Fibroblast of lung (primary cell): ENCODE data around the gene XPR1. TPM values are rescaled to one million over a fixed set of nuclear protein-coding genes. Genes with fewer than 3 reads are reported as not detected.

ENCODE experiments used
- DNase-seq, 2 donors: peaks; one replicate each; pipeline versions ENCODE4 v3.0.0 to v3.0.0-alpha.2; 2010; ENCODE audit warnings: low read depth in 2 of 2
- H2AFZ ChIP-seq: 2 replicates; pipeline ENCODE4 v1.5.1; 2012; ENCODE audit warnings: low read length, control low read depth, inconsistent platforms
- H3K27ac ChIP-seq: 2 replicates; pipeline ENCODE4 v1.5.1; 2011; ENCODE audit warnings: low read length, control low read depth; ENCODE audit not compliant: insufficient read depth
- H3K27me3 ChIP-seq: 2 replicates; pipeline ENCODE4 v1.5.1; 2011; ENCODE audit warnings: mild to moderate bottlenecking, low read length; ENCODE audit not compliant: control insufficient read depth, insufficient read depth
- H3K36me3 ChIP-seq: 2 replicates; pipeline ENCODE4 v1.5.1; 2011; ENCODE audit warnings: low read length; ENCODE audit not compliant: control insufficient read depth, insufficient read depth
- H3K4me1 ChIP-seq: 2 replicates; pipeline ENCODE4 v1.5.1; 2011; ENCODE audit warnings: low read length; ENCODE audit not compliant: control insufficient read depth, insufficient read depth; ENCODE audit errors: extremely low read depth
- H3K4me2 ChIP-seq: 2 replicates; pipeline ENCODE4 v1.5.1; 2011; ENCODE audit warnings: low read length, control low read depth; ENCODE audit not compliant: insufficient read depth; ENCODE audit errors: extremely low read depth
- H3K4me3 ChIP-seq, 4 experiments: fragments of 200-600 bp in 1 of 4; sonication (generic) in 1 of 4; replicated peaks in 1 of 4; 2 replicates each; pipeline ENCODE4 v1.5.1; 2011 to 2016; ENCODE audit warnings: low read length in 4 of 4, low read depth in 3 of 4, mild to moderate bottlenecking in 3 of 4, control low read depth in 2 of 4, inconsistent platforms in 1 of 4, mixed read lengths in 1 of 4; ENCODE audit not compliant: insufficient read depth in 1 of 4; ENCODE audit errors: control extremely low read depth in 1 of 4
- H3K79me2 ChIP-seq: 2 replicates; pipeline ENCODE4 v1.5.1; 2012; ENCODE audit warnings: mild to moderate bottlenecking, low read length, inconsistent platforms; ENCODE audit not compliant: control insufficient read depth, insufficient read depth
- H3K9ac ChIP-seq: 2 replicates; pipeline ENCODE4 v1.5.1; 2011; ENCODE audit warnings: mild to moderate bottlenecking, low read length, control low read depth; ENCODE audit not compliant: insufficient read depth
- H3K9me3 ChIP-seq: 2 replicates; pipeline ENCODE4 v1.5.1; 2012; ENCODE audit warnings: low read depth, low read length; ENCODE audit not compliant: control insufficient read depth, insufficient read depth
- H4K20me1 ChIP-seq: 2 replicates; pipeline ENCODE4 v1.5.1; 2011; ENCODE audit warnings: low read length; ENCODE audit not compliant: control insufficient read depth, insufficient read depth; ENCODE audit errors: extremely low read depth
- EZH2 ChIP-seq: IDR thresholded peaks from 2 replicates; pipeline ENCODE4 v1.5.1; 2012; ENCODE audit warnings: low read length, control low read depth, mild to moderate bottlenecking; ENCODE audit errors: missing control alignments
- polyA plus RNA-seq, 2 donors: library from polyadenylated mRNA; depleted of rRNA in 1 of 2; stranded (reverse) in 1 of 2; unstranded in 1 of 2; fragments of >200 nt; gene quantifications; 2 replicates each; pipeline ENCODE4 v1.2.1, GENCODE V29; 2011 to 2012; ENCODE audit warnings: missing spikeins in 1 of 2
- total RNA-seq: library from RNA; depleted of rRNA; stranded (reverse); fragments of >200 nt; gene quantifications from 2 replicates; pipeline ENCODE4 v1.2.1, GENCODE V29; 2014
- TF ChIP-seq, protein P1 (sequence below), 2 donors: IDR thresholded peaks in 1 of 2; conservative IDR thresholded peaks in 1 of 2; 1 replicate in 1 of 2; 2 replicates in 1 of 2; pipeline ENCODE4 v1.5.1; 2011 to 2012; ENCODE audit warnings: low read length in 2 of 2, control low read depth in 1 of 2, inconsistent platforms in 1 of 2, low read depth in 1 of 2, mild to moderate bottlenecking in 1 of 2

XPR1 gene
- total and polyA plus RNA-seq, 2 donors (not counting 1 experiment from before 2014, with no cell fraction given), result 18.4 to 31.5 TPM

DNA sequence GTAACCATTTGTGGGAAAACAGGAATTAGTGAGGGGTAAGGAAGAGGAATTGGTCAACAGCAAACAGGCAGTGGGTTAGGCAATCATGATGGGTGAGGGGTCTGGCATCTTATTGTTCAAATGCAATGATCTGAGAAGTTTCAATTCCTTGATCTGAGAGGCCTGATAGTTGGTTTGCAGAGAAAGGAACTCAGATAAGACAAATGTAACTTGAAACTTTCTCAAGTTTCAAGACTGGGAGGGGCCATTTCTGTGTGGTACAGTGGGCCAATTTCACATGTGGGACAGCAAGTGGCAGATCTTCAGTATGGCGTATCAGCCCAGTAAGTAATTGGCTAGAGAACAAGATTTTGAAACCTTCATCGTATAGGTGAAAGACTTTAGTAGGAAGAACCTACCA, 102.5 kb downstream of the XPR1 start:
- H3K36me3 ChIP-seq, result no peaks in the 10 kb centered on the region
- H3K27ac ChIP-seq, result no peak overlapping the region
- H3K79me2 ChIP-seq, result no peaks in the 10 kb centered on the region
- H3K9me3 ChIP-seq, result no peaks in the 10 kb centered on the region
- DNase-seq, result no peak
- H2AFZ ChIP-seq, result no peak overlapping the region
- no peaks in the 10 kb centered on the region for H3K4me1 ChIP-seq
- no peak overlapping the region for H3K4me3 ChIP-seq
- H3K9ac ChIP-seq, result no peak overlapping the region
- H3K4me2 ChIP-seq, result no peak overlapping the region
- no peaks in the 10 kb centered on the region for H3K27me3 ChIP-seq
- no peaks in the 10 kb centered on the region for H4K20me1 ChIP-seq
- TF ChIP-seq, protein P1, sequence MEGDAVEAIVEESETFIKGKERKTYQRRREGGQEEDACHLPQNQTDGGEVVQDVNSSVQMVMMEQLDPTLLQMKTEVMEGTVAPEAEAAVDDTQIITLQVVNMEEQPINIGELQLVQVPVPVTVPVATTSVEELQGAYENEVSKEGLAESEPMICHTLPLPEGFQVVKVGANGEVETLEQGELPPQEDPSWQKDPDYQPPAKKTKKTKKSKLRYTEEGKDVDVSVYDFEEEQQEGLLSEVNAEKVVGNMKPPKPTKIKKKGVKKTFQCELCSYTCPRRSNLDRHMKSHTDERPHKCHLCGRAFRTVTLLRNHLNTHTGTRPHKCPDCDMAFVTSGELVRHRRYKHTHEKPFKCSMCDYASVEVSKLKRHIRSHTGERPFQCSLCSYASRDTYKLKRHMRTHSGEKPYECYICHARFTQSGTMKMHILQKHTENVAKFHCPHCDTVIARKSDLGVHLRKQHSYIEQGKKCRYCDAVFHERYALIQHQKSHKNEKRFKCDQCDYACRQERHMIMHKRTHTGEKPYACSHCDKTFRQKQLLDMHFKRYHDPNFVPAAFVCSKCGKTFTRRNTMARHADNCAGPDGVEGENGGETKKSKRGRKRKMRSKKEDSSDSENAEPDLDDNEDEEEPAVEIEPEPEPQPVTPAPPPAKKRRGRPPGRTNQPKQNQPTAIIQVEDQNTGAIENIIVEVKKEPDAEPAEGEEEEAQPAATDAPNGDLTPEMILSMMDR (conservative IDR thresholded peaks at IDR 0.05 in 1 of 2, IDR thresholded peaks at IDR 0.05 in 1 of 2; ENCODE audit: low read depth in 1 of 2, low read length in 2 of 2), result no peak
- no peak for TF ChIP-seq EZH2

DNA sequence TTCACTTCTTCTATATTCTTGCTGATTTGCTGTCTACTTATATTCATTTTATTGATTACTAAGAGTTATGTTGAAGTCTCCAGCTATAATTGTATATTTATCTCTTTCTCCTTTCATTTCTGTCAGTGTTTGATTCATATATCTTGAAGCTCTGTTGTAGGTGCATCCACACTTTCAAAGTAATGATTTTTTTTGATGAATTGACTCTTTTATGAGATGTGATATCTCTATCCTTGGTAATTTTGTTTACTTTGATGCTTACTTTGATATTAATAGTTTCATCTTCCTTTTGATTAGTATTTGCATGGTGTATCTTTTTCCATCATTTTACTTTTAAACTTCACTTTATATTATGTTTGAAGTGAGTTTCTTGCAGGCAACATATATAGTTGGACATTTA, 110.8 kb downstream of the XPR1 start:
- H3K4me2 ChIP-seq, result no peak overlapping the region
- no peak overlapping the region for H3K4me3 ChIP-seq
- H3K27me3 ChIP-seq, result no peaks in the 10 kb centered on the region
- no peaks in the 10 kb centered on the region for H3K9me3 ChIP-seq
- no peak overlapping the region for H2AFZ ChIP-seq
- no peak overlapping the region for H3K27ac ChIP-seq
- DNase-seq, result no peak
- H3K4me1 ChIP-seq, result no peaks in the 10 kb centered on the region
- no peaks in the 10 kb centered on the region for H3K79me2 ChIP-seq
- H3K9ac ChIP-seq, result no peak overlapping the region
- TF ChIP-seq, protein P1 (conservative IDR thresholded peaks at IDR 0.05 in 1 of 2, IDR thresholded peaks at IDR 0.05 in 1 of 2; ENCODE audit: low read depth in 1 of 2, low read length in 2 of 2), result no peak
- no peak for TF ChIP-seq EZH2
- H4K20me1 ChIP-seq, result no peaks in the 10 kb centered on the region
- H3K36me3 ChIP-seq, result no peaks in the 10 kb centered on the region

DNA sequence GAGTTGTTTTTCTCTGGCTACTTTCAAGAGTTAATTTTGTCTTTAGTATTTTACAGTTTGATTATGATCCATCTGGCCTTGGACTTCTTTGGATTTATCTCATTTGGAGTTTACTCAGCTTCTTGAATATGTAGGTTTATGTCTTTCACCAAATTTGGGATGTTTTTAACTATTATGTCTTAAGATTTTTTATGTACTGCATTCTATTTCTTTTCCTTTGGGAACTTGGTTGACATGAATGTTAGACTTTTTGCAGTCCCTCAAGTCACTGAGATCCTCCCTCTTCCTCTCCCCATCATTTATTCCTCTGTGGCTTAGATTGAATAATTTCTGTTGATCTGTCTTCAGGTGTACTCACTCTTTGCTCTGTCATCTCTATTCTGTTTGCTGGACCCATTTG, 112.0 kb downstream of the XPR1 start:
- H2AFZ ChIP-seq, result no peak overlapping the region
- no peaks in the 10 kb centered on the region for H4K20me1 ChIP-seq
- H3K27me3 ChIP-seq, result no peaks in the 10 kb centered on the region
- no peak overlapping the region for H3K9ac ChIP-seq
- no peak overlapping the region for H3K4me2 ChIP-seq
- no peak overlapping the region for H3K4me3 ChIP-seq
- no peaks in the 10 kb centered on the region for H3K4me1 ChIP-seq
- TF ChIP-seq, protein P1 (conservative IDR thresholded peaks at IDR 0.05 in 1 of 2, IDR thresholded peaks at IDR 0.05 in 1 of 2; ENCODE audit: low read depth in 1 of 2, low read length in 2 of 2), result no peak
- TF ChIP-seq EZH2, result no peak
- DNase-seq, result no peak
- no peak overlapping the region for H3K27ac ChIP-seq
- H3K36me3 ChIP-seq, result no peaks in the 10 kb centered on the region
- H3K9me3 ChIP-seq, result no peaks in the 10 kb centered on the region
- no peaks in the 10 kb centered on the region for H3K79me2 ChIP-seq
